Endodermal cell (in vitro differentiated cells): ENCODE data around the gene PTPRN2. TPM values are rescaled to one million over a fixed set of nuclear protein-coding genes. Genes with fewer than 3 reads are reported as not detected.
A peak's percentile ranks its signal among the peaks of the same experiment; 100 is the strongest.

Experiments
- DNase-seq: peaks from one replicate; pipeline ENCODE4 v3.0.0-alpha.2; 2017
- H3K27ac ChIP-seq: 2 replicates; pipeline ENCODE4 v1.5.1; 2013; ENCODE audit warnings: mild to moderate bottlenecking, low read depth, low read length, moderate library complexity
- H3K27me3 ChIP-seq: 2 replicates; pipeline ENCODE4 v1.6.1; 2013; ENCODE audit warnings: mild to moderate bottlenecking, low read length, moderate library complexity; ENCODE audit not compliant: insufficient read depth, control insufficient read depth, poor library complexity, severe bottlenecking
- H3K36me3 ChIP-seq: 2 replicates; pipeline ENCODE4 v1.7.0; 2013; ENCODE audit warnings: mild to moderate bottlenecking, low read length, moderate library complexity; ENCODE audit not compliant: control insufficient read depth, insufficient read depth
- H3K4me1 ChIP-seq: one replicate; pipeline ENCODE4 v1.7.0; 2013; ENCODE audit warnings: low read length; ENCODE audit not compliant: control insufficient read depth, insufficient read depth
- H3K4me3 ChIP-seq: 2 replicates; pipeline ENCODE4 v1.5.1; 2013; ENCODE audit warnings: mild to moderate bottlenecking, low read length, moderate library complexity
- H3K9ac ChIP-seq: 2 replicates; pipeline ENCODE4 v1.6.1; 2013; ENCODE audit warnings: mild to moderate bottlenecking, low read length, moderate library complexity; ENCODE audit not compliant: poor library complexity, severe bottlenecking; ENCODE audit errors: extremely low read depth
- H3K9me3 ChIP-seq: 2 replicates; pipeline ENCODE4 v1.6.1; 2013; ENCODE audit warnings: mild to moderate bottlenecking, low read length, moderate library complexity; ENCODE audit not compliant: control insufficient read depth
- H3K27ac Mint-ChIP-seq: 2 replicates; pipeline ENCODE4 v1.8.0; 2020; ENCODE audit warnings: mixed read lengths
- H3K27me3 Mint-ChIP-seq: 2 replicates; pipeline ENCODE4 v1.8.0; 2021; ENCODE audit warnings: mild to moderate bottlenecking, mixed read lengths; ENCODE audit not compliant: insufficient read depth
- H3K36me3 Mint-ChIP-seq: 2 replicates; pipeline ENCODE4 v1.8.0; 2020; ENCODE audit warnings: low read depth, mixed read lengths
- H3K4me1 Mint-ChIP-seq: 2 replicates; pipeline ENCODE4 v1.8.0; 2020; ENCODE audit warnings: mixed read lengths
- H3K4me3 Mint-ChIP-seq: 2 replicates; pipeline ENCODE4 v1.8.0; 2020; ENCODE audit warnings: mild to moderate bottlenecking, moderate library complexity, mixed read lengths
- H3K9me3 Mint-ChIP-seq: 2 replicates; pipeline ENCODE4 v1.8.0; 2020; ENCODE audit warnings: mild to moderate bottlenecking, mixed read lengths
- CTCF ChIP-seq: fragments of 200-600 bp; sonication (generic); conservative IDR thresholded peaks from 2 replicates; pipeline ENCODE4 v1.5.0; 2021; ENCODE audit warnings: antibody characterized with exemption, mild to moderate bottlenecking
- WGBS, 2 experiments: methylation state at CpG; one replicate each; pipeline versions ENCODE4 v1.1.5 to v1.1.7; 2013; ENCODE audit warnings: missing lambda C conversion rate in 2 of 2, mixed read lengths in 1 of 2; ENCODE audit not compliant: insufficient coverage in 1 of 2, insufficient read length in 1 of 2; 5-methylcytosine and 5-hydroxymethylcytosine counted together
- total RNA-seq, 2 donors: library from RNA; stranded (reverse); fragmentation: NEBNext Ultra II Directional in 1 of 2; extraction: Animal tissue kit (Norgen Biotek cat#: 25700) in 1 of 2; gene quantifications; 2 replicates in 1 of 2; 3 replicates in 1 of 2; pipeline ENCODE4 v1.2.1, GENCODE V29; 2021

Gene PTPRN2
- total RNA-seq, 2 donors from 2014 or later = 0.69 to 1.2 TPM

- H3K27me3 ChIP-seq = no peaks in the 10 kb centered on the region
- no peaks in the 10 kb centered on the region for H3K27me3 Mint-ChIP-seq
- 85 to 100% methylated on average over 3 to 4 of the region's 4 CpGs for WGBS, 2 experiments
These were observed 145.4 kb downstream of the PTPRN2 start for GRCh38 chr7:158442260-158442659.

GRCh38 chr7:158439035-158439434 lies 148.6 kb downstream of the PTPRN2 start:
- Mint-ChIP-seq H3K36me3 (no peaks in the 10 kb centered on the region), H3K27ac (no peak overlapping the region), H3K9me3 (no peaks in the 10 kb centered on the region), H3K4me3 (no peak overlapping the region), H3K27me3 (peaks cover 3% of the 10 kb centered on the region), H3K4me1 (peaks cover 10% of the 10 kb centered on the region)
- no peak for TF ChIP-seq CTCF
- 68 to 75% methylated on average over 8 of the region's 8 CpGs for WGBS, 2 experiments
- H3K4me3 ChIP-seq = no peak overlapping the region
- no peaks in the 10 kb centered on the region for H3K36me3 ChIP-seq
- H3K4me1 ChIP-seq = no peaks in the 10 kb centered on the region
- H3K9ac ChIP-seq = no peak overlapping the region
- H3K27ac ChIP-seq = no peak overlapping the region
- no peak for DNase-seq
- H3K27me3 ChIP-seq = no peaks in the 10 kb centered on the region
- H3K9me3 ChIP-seq = peaks cover 84% of the 10 kb centered on the region

More at GRCh38 chr7:158442260-158442659, 145.4 kb downstream of the PTPRN2 start:
- Mint-ChIP-seq H3K36me3 (no peaks in the 10 kb centered on the region), H3K27ac (no peak overlapping the region), H3K4me3 (no peak overlapping the region), H3K4me1 (peaks cover 12% of the 10 kb centered on the region), H3K9me3 (no peaks in the 10 kb centered on the region)
- H3K27ac ChIP-seq = no peak overlapping the region
- H3K4me3 ChIP-seq = peak overlapping the region; percentile 49
- no peaks in the 10 kb centered on the region for H3K4me1 ChIP-seq
- peak; percentile 75 for TF ChIP-seq CTCF
- no peak overlapping the region for H3K9ac ChIP-seq
- no peaks in the 10 kb centered on the region for H3K36me3 ChIP-seq
- peak; percentile 20 for DNase-seq
- peaks cover 61% of the 10 kb centered on the region for H3K9me3 ChIP-seq

GRCh38 chr7:158432369-158433341 lies 155.0 kb downstream of the PTPRN2 start:
- no peak overlapping the region for H3K4me3 Mint-ChIP-seq
- Histone ChIP-seq H3K4me1 (no peaks in the 10 kb centered on the region), H3K36me3 (no peaks in the 10 kb centered on the region), H3K27ac (no peak overlapping the region), H3K27me3 (no peaks in the 10 kb centered on the region), H3K4me3 (no peak overlapping the region), H3K9me3 (peaks cover 90% of the 10 kb centered on the region), H3K9ac (no peak overlapping the region)
- DNase-seq = peak; percentile 38
- H3K9me3 Mint-ChIP-seq = no peaks in the 10 kb centered on the region
- peak overlapping the region; percentile 70 for H3K27ac Mint-ChIP-seq
- peaks cover 7% of the 10 kb centered on the region for H3K4me1 Mint-ChIP-seq
- no peaks in the 10 kb centered on the region for H3K36me3 Mint-ChIP-seq
- peaks cover 3% of the 10 kb centered on the region for H3K27me3 Mint-ChIP-seq
- TF ChIP-seq CTCF = no peak
- 66 to 68% methylated on average over 10 to 17 of the region's 17 CpGs for WGBS, 2 experiments
